Measurements from ENCODE around the gene KCNMB3.

DNA sequence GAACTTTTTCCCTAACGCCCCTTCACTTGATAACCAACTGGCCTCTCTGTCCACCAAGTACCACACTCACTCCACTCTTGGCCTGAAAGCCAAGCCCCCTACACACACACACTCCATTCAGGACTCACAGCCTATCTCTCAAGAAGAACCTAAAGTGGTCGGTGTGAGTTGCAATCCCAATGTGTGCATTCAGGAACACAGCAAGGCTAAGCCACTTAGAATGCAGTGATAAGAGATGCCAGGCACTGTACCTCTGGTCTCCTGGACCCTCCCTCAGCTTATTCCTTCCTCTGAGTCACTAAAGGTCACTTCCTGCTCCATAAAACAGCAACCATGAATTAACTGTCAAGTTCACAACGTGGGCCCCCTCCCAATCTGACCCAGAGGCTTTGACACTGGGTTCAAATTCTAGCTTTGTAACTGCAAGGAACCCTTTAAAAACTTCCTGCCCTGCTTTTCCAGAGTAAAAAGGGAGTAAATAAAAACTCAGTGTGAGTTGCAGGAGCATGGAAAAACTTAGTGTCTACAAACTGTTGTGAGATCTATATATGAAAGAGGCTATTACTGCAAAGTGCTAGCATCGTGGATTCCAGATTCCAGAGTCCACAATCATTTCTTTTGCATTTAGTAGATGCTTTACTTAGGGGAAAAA is 17.6 kb upstream of the KCNMB3 start:
- TF ChIP-seq, protein P1, sequence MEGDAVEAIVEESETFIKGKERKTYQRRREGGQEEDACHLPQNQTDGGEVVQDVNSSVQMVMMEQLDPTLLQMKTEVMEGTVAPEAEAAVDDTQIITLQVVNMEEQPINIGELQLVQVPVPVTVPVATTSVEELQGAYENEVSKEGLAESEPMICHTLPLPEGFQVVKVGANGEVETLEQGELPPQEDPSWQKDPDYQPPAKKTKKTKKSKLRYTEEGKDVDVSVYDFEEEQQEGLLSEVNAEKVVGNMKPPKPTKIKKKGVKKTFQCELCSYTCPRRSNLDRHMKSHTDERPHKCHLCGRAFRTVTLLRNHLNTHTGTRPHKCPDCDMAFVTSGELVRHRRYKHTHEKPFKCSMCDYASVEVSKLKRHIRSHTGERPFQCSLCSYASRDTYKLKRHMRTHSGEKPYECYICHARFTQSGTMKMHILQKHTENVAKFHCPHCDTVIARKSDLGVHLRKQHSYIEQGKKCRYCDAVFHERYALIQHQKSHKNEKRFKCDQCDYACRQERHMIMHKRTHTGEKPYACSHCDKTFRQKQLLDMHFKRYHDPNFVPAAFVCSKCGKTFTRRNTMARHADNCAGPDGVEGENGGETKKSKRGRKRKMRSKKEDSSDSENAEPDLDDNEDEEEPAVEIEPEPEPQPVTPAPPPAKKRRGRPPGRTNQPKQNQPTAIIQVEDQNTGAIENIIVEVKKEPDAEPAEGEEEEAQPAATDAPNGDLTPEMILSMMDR (IDR thresholded peaks at IDR 0.05; ENCODE audit: borderline replicate concordance, extremely low read depth, low read length, poor library complexity, severe bottlenecking): no peak
- TF ChIP-seq EZH2 (IDR thresholded peaks at IDR 0.05; ENCODE audit: borderline replicate concordance, low read depth, low read length, severe bottlenecking): no peak

Data from DND-41 (cell line).